ENCODE data around the gene FAM53B.
A peak's percentile ranks its signal among the peaks of the same experiment; 100 is the strongest.
"Not testable (repeated sequence)": the region's sequence is repeated elsewhere in the genome, so short reads cannot be mapped to it uniquely, and the experiment has no call there.

The FAM53B gene, protein sequence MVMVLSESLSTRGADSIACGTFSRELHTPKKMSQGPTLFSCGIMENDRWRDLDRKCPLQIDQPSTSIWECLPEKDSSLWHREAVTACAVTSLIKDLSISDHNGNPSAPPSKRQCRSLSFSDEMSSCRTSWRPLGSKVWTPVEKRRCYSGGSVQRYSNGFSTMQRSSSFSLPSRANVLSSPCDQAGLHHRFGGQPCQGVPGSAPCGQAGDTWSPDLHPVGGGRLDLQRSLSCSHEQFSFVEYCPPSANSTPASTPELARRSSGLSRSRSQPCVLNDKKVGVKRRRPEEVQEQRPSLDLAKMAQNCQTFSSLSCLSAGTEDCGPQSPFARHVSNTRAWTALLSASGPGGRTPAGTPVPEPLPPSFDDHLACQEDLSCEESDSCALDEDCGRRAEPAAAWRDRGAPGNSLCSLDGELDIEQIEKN

DNA sequence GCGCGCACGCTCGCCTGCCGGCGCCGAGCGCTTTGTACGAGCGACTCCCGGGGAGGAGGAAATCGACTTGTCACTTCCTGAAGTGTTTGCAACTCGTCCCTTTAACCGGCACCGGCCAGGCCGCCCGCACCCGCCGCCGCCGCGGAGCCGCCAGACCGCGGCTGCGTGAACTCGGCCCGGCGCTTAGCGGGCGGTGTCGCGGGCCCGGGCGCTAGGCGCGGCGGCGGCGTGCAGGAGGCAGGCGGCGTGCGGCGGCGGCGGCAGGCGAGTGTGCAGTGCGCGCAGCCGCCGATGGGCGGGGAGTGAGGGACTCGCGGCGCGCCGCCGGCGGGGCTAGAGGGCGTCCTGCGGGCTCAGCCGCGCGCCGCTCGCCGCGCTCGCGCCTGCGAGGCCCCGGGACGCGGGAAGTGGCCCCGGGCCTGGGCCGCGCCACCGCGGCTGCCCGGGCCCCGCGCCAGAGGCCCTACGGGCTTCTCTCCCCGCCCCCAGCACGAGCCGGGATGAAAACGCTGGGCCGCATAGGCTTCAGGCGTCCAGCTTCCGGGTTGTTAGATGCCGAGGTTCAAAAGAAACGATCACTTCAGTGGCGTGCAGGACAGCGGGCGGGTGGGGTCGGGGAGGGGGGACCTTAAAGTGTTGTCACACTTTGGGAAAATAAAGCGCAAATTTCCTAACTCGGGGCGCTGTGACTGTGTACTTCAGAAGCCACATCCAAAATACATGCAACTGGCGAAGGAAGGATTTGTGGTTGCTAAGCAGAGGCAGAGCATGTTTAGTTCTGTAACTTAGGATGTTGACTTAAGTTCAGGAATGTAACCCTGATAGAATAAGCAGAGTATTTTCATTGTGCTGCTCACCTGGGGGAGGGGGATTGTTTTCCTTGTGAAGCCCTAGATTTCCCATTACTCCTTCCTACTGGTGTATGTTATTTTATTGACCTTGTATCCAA is at the start of gene FAM53B:
Gene FAM53B (minus strand): TSS at position 277 of the 949 bp plus-strand sequence. CDS start 37,665 bp downstream, outside the sequence.
- peak; percentile 77 for DNase-seq

DNA sequence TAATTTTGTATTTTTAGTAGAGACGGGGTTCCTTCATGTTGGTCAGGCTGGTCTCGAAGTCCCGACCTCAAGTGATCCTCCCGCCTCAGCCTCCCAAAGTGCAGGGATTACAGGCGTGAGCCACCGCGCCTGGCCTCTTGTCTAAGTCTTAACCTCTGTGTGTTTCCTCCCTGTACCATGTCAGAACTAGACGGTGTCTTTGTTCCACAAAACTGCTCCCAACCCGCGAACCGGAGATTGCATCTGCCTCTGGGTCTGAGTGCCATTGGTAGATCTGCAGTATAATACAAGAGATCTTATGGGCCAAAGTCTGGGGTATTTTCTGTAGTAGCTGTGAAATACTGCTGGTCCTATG is 48.8 kb upstream of the FAM53B start:
- DNase-seq: no peak

DNA sequence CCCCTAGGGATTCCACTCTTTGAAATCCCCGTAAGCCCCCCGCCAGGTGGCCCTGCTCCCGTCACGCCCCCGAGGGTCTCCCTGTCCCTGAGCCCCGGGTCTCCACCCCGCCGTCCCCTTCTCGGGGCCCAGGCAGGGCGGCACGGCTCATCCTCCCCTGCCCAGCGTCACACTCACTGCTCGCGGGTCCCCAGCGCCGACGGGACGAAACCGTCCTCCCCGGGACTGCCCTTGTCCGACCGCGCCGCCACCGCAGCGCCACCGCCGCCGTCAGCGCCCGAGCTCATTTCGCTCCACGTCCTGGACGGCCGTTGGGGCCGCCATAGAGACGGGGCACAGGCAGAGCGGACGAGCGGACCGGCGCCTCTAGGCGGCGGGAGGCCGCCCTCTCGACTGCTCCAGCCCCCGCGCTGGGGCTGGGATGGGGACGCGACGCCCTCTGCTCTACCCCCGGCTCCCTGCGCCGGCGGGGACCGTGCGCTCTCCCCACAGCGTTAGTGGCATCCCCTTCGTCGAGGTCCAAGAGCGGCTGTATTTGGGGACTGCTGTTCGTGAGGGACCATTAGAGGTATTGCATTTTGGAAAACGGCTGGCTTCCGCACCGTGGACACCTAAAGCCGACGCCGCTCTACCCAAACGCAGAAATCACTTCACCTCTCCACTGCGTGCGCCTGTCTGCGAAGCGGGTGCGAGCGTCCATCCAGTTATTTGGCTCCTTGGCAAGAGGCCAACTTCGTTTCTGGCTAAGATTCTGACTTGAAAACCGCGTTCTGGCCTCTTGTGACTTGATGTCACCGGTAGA is 47.6 kb upstream of the FAM53B start, which contains the start of gene EEF1AKMT2:
Gene EEF1AKMT2 (minus strand): TSS at position 341 of the 802 bp plus-strand sequence. CDS start 54 bp downstream, at position 287.
- peak; percentile 78 for DNase-seq

DNA sequence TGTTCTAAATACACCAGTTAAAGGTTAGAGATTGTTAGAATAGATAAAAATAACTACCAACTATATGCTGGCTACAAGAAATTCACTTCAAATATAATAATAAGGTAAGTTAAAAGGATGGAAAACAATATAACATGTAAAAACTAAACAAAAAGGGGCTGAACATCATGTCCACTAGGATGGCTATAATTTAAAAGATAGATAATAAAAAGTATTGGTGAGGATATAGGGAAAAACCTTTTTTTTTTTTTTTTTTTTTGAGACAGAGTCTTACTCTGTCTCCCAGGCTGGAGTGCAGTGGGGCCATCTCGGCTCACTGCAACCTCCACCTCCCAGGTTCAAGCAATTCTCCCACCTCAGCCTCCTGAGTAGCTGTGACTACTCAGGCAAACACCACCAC is 38.7 kb upstream of the FAM53B start:
- DNase-seq: not testable (repeated sequence)

DNA sequence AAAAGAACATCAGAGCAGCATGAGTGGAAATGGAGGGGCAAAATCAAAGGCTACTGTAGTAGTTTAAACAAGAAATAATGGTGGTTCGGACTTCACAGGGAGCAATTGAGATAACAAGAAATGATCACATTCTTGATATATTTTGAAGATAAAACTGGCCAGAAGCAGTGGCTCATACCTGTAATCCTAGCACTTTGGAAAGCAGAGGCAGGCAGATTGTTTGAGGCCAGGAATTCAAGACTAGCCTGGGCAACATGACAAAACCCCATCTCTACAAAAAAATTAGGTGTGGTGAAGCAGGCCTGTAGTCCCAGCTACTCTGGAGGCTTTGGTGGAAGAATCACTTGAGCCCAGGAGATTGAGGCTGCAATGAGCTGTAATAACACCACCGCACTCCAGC is 24.6 kb upstream of the FAM53B start:
- no peak for DNase-seq

DNA sequence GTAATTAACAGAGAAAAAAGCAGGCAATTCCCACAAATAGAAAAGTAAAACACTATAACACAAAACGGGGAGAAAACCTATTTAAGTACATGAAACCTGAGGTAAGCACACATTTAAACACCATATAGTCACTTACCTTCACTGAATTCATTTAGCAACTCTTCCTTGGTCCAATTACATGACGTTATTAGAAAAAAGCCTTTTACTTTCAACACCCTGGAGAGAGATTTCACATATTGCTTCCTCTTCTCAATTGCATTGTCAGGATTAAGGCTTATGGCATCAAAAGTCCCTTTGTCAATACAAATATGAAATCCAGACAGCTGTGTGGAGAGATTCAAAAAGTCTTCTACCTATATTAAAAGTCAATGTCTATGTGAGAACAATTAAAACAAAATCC is 21.1 kb upstream of the FAM53B start:
- no peak for DNase-seq

DNA sequence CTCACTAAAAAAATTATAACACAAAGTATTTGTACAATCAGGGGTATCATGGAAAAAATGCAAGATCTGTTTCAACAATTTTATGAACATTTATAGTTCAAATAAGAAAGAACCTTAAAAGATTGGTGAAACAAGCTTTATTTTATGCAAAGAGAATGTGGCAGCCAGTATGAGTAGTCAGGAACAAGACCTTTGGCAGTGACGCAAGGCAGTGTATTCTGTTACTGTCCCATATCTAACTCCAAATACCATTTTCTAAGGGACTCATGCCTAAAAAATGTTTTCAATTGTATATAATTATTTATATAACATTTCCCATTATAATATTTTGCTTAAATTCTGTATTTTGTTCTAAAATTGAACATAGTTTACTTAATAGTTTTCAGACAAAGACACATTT is 19.1 kb upstream of the FAM53B start:
- no peak for DNase-seq

DNA sequence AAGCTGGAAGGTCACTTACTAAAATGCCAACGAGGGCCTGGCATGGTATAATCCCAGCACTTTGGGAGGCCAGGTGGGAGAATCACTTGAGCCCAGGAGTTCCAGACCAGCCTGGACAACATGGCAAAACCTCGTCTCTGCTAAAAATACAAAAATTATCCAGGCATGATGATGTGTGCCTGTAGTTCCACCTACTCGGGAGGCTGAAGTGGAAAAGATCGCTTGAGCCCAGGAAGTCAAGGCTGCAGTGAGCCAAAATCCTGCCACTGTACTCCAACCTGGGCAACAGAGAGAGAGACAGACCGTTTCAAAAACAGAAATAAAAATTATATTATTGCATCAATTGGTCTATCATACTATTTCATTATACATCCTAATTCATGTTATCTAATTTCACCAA is 18.1 kb upstream of the FAM53B start:
- no peak for DNase-seq

DNA sequence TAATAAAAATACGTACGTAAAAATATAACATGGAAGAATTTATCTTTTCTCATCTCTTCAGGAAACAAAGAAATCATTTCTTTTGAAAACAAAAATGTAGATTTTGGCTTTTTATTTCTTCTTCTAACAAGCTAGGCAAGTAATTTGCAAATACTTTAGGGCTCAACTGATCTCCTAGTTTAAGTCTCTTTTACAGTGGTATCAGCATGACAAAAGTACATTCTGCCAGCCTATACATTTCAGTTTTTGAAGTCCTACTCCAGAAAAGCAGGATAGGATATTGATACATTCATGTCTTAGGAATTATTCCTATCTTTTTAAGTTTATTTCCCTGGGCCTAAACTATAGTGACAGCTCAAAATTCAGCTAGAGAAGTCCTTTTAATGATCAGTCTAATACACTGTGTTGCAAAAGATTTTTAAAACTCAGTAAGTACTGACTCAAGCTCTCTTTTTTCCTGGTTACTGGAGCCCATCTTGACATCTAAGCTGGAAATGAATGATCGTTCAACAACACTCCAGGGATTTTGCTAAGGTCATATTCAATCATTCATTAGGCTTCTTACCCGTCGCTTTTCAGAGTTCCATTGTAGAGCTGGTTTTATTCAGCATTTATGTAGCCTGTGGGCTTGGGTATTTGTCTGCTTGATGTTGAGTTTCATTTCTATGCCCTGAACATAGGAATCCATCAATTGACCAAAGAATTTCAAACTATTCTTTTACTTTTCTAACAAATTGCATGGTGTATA is 12.2 kb upstream of the FAM53B start:
- no peak for DNase-seq

DNA sequence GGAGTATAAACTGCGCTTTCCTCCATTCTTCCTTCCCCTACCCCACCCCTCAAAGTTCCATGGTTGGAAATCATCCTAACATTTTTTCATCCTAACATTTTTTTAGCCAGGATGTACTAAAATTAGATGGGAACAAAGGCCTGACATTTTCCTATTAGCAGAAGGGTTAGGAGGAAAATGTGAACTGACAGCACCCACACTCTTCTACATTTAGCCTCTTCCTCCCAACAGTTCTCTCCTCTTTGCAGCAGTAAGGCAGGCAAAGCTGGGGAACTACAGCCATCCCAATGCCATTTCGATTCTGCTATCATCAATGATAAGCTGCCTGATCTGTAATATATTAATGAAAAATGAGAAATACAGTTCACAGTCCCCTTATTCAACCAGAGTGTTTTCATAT is 11.4 kb upstream of the FAM53B start:
- no peak for DNase-seq

DNA sequence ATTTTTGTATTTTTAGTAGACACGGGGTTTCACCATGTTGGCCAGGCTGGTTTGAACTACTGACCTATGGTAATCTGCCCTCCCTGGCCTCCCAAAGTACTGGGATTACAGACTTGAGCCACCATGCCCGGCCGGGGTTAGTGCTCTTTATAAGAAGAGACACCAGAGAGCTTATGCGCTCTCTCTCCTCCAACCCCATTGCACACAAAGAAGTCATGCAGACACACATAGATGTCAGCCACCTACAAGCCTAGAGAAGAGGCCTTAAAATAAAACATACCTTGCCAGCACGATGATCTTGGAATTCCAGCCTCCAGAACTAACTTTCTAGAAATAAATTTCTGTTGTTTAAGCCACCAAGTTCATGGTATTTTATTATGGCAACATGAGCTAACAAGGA is 10.0 kb upstream of the FAM53B start:
- DNase-seq: no peak

DNA sequence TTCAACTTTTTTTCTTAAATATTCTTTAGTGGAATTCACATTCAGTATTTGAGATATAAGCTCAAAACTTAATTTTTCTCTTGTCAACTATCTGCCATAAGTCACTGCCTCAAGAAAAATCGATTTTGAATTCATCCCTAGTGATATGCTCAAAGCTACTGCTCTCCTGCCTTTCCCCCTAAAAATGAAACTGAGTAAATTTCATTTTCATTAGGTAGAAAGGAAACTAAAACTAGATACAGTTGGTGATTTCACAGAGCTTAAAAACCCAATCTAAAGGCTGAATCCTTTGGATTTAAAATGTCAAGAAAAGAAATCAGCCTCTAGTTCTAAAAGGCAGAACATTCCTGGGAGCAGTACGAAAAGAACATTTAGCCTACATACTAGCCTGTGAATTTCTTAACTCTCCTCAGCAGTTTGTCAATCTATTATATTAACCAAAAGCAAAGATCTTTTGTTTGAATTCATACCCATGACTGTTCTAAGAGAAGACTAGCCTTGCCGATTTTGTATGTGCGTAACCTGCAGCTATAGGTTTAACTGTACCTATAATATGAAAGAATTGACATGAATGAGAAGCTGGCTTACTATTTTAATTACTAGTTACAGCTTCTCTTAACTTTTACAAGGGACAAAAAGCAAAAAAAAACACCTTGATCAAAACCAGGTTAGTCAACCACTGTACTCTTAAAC is 4.9 kb upstream of the FAM53B start:
- DNase-seq: no peak

DNA sequence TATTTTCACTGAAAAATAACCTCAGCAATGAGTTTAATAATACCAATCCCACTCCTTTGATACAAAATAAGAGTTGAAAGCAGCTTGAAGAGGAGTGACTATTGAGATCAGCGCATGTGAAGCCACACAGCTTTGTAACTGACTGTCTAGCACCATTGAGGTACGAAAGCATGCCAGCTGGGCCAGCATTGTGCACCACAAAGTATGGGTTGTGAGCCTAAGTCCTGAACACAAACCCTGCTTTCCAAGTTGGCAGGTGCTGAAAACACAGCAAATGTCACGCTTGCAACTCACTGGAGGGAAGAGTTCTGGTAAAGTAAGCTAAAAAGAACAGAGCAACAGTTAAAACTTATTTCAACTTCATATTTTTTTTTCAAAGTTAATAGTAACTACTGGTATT is 4.0 kb upstream of the FAM53B start:
- no peak for DNase-seq

DNA sequence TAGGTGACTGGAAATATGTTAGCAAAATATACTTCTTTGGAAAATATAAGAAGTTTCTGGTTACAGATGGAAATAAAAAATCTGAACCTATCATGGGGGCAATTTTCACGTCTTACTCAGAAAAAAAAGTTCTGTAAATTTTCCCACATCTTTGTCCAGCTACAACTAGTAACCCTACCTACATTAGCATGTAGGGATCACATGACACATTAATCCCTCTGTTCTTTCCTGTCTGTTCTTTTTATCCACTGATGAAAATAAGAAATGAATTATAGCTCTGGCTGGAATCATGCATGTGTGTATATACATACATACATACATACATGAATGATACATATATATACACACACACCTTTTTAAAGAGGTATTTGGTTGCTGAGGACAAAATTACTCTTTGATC is 3.6 kb upstream of the FAM53B start:
- no peak for DNase-seq

DNA sequence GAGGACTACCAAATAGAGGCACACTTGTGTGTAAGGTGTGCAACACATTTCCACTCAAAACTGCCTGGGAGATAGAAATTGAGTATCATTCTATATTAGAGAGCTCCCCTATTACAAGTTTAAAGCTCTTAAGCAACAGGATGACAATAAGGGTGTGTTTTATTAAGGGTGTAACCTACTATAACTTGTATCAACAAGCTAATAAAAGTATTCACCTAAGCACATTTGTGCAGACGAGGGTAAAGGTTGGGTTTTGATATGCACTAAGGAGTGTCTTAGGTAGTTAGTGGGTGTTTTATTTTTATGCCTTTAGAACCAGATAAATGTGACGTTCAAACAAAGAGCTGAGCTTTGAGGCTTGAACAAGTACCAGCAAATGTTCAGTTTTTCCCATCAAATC is 2.8 kb upstream of the FAM53B start:
- DNase-seq: no peak

DNA sequence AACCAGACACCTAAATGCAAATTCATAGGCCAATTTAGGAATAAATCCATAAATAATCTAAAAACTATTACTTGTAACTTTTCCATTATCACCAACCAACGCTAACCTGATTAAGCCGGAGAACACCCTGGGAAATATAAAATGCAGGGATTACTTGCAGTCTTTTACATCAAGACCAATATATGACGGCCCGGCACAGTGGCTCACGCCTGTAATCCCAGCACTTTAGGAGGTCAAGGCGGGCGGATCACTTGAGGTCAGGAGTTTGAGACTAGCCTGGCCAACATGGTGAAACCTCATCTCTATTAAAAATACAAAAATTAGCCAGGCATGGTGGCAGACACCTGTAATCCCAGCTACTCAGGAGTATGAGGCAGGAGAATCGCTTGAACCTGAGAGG is 2.3 kb upstream of the FAM53B start:
- not testable (repeated sequence) for DNase-seq

DNA sequence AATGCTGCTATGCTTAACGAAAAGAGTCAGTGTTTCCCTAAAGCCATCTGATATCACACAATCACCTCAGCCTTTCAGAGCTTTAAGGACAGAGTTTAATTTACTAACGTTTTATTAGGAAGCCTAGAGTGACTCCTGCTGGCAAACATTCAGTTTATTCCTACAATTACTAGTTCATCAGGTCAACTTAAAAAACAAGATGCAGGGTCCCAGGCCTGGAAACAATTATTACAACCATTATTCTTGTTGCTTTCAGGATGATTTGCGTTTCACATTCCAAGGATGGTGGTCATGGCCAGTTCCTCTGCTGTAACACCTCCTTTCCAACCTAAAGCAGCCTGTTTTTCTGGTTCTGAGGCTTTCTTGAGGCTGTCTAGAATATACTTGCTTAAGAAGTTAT is 1.5 kb upstream of the FAM53B start:
- peak; percentile 71 for DNase-seq

DNA sequence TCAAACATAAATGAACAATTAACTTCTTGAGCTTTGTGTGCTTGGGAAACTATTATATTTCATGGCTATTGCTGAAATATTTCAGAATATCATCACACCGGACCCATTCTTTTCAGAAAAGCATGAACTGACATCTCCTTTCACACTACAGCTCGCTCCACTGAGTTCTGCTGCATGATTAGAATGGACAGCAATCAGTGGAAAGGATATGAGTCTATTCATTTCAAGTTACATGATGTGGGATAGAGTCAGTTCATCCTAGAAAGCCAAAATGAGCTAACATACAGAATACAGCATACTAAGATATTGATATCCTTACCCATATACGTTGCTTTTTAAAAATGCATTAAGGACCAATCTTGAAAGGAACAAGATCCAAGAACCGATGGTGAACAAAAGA is 1.1 kb upstream of the FAM53B start:
- no peak for DNase-seq

DNA sequence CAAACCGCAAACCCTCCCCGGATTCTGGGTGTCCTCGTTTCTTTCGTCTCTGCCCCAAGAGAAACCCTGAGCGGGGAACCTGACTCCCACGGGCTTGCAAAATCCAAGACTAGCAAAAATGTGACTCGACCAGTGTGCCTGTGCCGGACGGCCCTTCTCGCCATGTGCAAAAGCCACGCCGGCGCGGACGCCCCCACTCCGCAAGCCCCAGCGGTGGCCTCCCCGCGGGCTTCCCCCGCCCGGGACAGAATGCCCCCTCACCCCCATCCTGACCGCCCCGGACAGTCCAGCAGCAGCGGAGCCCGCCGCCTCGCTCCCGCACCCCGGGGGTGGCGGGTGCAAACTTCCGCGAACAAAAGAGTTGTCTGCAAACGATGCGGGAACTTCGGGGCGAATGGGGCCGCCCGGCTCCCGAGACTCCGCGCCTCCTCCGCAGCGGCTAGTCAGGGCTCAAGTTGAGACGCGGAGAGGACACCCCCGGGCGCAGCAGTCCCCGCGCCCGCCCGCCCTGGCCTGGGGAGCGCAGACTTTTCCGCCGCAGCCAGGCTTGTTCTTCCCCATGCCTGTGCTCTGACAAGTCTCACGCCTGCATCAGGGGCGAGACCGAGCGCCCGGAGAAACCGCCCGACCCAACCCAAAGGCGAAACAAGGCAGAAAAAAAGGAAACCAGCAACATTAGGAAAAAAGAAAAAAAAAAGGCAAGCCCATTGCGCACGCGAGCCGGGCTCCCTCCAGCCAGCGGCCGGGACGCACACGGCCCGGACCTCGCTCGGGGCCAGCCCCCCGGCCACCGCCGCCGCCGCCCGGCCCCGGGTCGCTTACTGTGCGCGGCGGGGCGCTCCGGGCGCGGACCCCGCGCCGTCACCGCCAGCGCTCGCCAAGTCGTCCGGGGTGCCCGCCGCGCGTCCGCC is 732 bp downstream of the FAM53B start:
- peak; percentile 33 for DNase-seq

DNA sequence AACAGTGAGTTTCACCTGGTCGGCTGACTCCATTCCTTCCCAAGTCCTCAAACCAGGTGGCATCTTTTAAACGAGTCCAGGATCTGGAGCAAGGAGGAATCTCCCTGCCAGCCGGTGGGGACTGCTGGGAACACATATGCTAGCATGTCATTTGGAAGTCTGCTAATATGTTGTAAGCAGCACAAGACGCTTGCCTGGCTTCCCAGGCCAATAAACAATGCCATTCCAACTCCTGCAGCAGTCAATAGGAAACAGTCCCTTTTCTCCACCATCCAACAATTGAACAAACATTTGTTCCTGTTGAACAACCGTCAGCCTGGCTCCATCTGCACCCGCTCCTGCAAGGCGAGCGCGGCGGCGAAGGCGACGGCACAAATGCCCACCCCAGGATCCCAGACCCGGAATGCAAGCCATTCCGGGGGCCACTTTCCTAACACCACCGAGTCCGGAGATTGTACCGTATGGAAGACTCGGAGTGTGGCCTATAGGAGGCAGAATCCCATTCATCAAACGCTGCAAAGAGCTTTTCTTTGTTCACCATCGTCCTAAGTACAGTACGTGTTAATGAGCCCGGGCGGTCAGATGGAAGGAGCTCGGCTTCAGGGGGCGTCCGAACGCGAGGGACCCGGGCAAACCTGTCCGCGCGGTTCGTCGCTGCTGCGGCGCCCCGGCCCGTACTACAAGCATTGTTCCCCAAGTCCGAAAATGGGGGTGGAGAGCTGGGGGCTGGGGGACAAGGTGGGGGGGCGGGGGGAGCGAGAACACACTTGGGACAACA is 1.6 kb downstream of the FAM53B start:
- peak; percentile 52 for DNase-seq
